H1 (cell line): Measurements from ENCODE around the gene KRT83. TPM values are rescaled to one million over a fixed set of nuclear protein-coding genes. Genes with fewer than 3 reads are reported as not detected.

Source experiments
- CTCF ChIA-PET: fragments of 300-600 bp; sonication (Branson Sonifier 250); formaldehyde crosslinking; loops from one replicate; lab custom pipeline; 2021; ENCODE audit not compliant: partially characterized antibody; lab: Charles Lee
- POLR2A ChIA-PET: fragments of 300-600 bp; sonication (Branson Sonifier 250); formaldehyde crosslinking; loops from one replicate; lab custom pipeline; 2021; ENCODE audit warnings: inconsistent platforms; ENCODE audit not compliant: partially characterized antibody; lab: Charles Lee
- DNase-seq, 2 experiments: peaks; one replicate each; pipeline versions ENCODE4 v3.0.0 to v3.0.0-alpha.2; 2010 to 2022; ENCODE audit warnings: low spot score in 2 of 2, low read depth in 1 of 2, mixed read lengths in 1 of 2
- FAIRE-seq: peaks from 2 replicates; lab custom pipeline; 2011; peaks lifted over from hg19 to GRCh38; lab: Jason Lieb, UNC
- H2AFZ ChIP-seq: 2 replicates; pipeline ENCODE4 v1.8.1; 2012; ENCODE audit warnings: low read length, inconsistent platforms
- H2AK5ac ChIP-seq: 2 replicates; pipeline ENCODE4 v1.6.1; 2013; ENCODE audit warnings: low read depth, low read length
- H2BK120ac ChIP-seq: replicated peaks from 2 replicates; pipeline ENCODE3; 2013; ENCODE audit warnings: low read depth, low read length, inconsistent platforms
- H2BK12ac ChIP-seq: 2 replicates; pipeline ENCODE4 v1.6.1; 2013; ENCODE audit warnings: low read depth, low read length
- H2BK15ac ChIP-seq: 2 replicates; pipeline ENCODE4 v1.6.1; 2013; ENCODE audit warnings: low read length
- H2BK20ac ChIP-seq: 2 replicates; pipeline ENCODE4 v1.6.1; 2013; ENCODE audit warnings: low read length
- H2BK5ac ChIP-seq: 2 replicates; pipeline ENCODE4 v1.6.1; 2013; ENCODE audit warnings: low read depth, low read length
- H3K14ac ChIP-seq: 2 replicates; pipeline ENCODE4 v1.6.1; 2013; ENCODE audit warnings: inconsistent platforms; ENCODE audit not compliant: insufficient read length
- H3K18ac ChIP-seq: 2 replicates; pipeline ENCODE4 v1.6.1; 2013; ENCODE audit warnings: low read length; ENCODE audit errors: extremely low read depth
- H3K23ac ChIP-seq: 2 replicates; pipeline ENCODE4 v1.6.1; 2013; ENCODE audit warnings: inconsistent platforms; ENCODE audit not compliant: insufficient read length
- H3K23me2 ChIP-seq: 2 replicates; pipeline ENCODE4 v1.6.1; 2013; ENCODE audit warnings: low read depth, low read length
- H3K27ac ChIP-seq: 2 replicates; pipeline ENCODE4 v1.6.1; 2011; ENCODE audit warnings: low read depth, low read length, inconsistent platforms
- H3K27me3 ChIP-seq, 4 experiments: replicated peaks in 1 of 4; 1 replicate in 1 of 4; 2 replicates in 3 of 4; pipeline versions ENCODE4 v1.6.1 to v1.8.1; 2011 to 2013; ENCODE audit warnings: low read length in 3 of 4, mild to moderate bottlenecking in 3 of 4, inconsistent platforms in 2 of 4, mixed read lengths in 2 of 4, moderate library complexity in 1 of 4; ENCODE audit not compliant: control insufficient read depth in 3 of 4, insufficient read depth in 3 of 4; ENCODE audit errors: extremely low read depth in 1 of 4
- H3K36me3 ChIP-seq, 4 experiments: 2 replicates each; pipeline versions ENCODE4 v1.6.1 to v1.8.1; 2011 to 2013; ENCODE audit warnings: mild to moderate bottlenecking in 4 of 4, low read length in 3 of 4, moderate library complexity in 2 of 4, control low read depth in 1 of 4, inconsistent platforms in 1 of 4; ENCODE audit not compliant: insufficient read depth in 4 of 4, control insufficient read depth in 2 of 4
- H3K4ac ChIP-seq: replicated peaks from 2 replicates; pipeline ENCODE3; 2013; ENCODE audit warnings: low read length, low read depth, mixed read lengths, inconsistent platforms; ENCODE audit not compliant: insufficient read length
- H3K4me1 ChIP-seq, 4 experiments: replicated peaks in 1 of 4; 1 replicate in 1 of 4; 2 replicates in 3 of 4; pipeline versions ENCODE4 v1.6.1 to v1.8.1; 2011 to 2013; ENCODE audit warnings: low read length in 3 of 4, inconsistent platforms in 2 of 4, mixed read lengths in 1 of 4; ENCODE audit not compliant: insufficient read depth in 4 of 4, control insufficient read depth in 3 of 4
- H3K4me2 ChIP-seq, 2 experiments: 2 replicates each; pipeline versions ENCODE4 v1.6.1 to v1.8.1; 2011 to 2013; ENCODE audit warnings: low read depth in 2 of 2, low read length in 2 of 2, control low read depth in 1 of 2, inconsistent platforms in 1 of 2, mild to moderate bottlenecking in 1 of 2; ENCODE audit not compliant: insufficient read depth in 1 of 2
- H3K4me3 ChIP-seq, 4 experiments: fragments of 200-600, 300-600 bp in 1 of 4; sonication (generic), shearing (Covaris generic), sonication (Bioruptor Twin) in 1 of 4; 2 replicates each; pipeline versions ENCODE4 v1.5.1 to v1.8.1; 2011 to 2016; ENCODE audit warnings: low read length in 4 of 4, low read depth in 3 of 4, control low read depth in 2 of 4, inconsistent platforms in 2 of 4, mild to moderate bottlenecking in 2 of 4, mixed read lengths in 1 of 4, moderate library complexity in 1 of 4; ENCODE audit not compliant: insufficient read depth in 2 of 4; ENCODE audit errors: extremely low read depth in 1 of 4
- H3K56ac ChIP-seq: replicated peaks from 2 replicates; pipeline ENCODE3; 2013; ENCODE audit warnings: low read depth, mild to moderate bottlenecking, mixed read lengths, low read length, inconsistent platforms; ENCODE audit not compliant: insufficient read length
- H3K79me1 ChIP-seq: 2 replicates; pipeline ENCODE4 v1.6.1; 2013; ENCODE audit warnings: low read depth, low read length, control low read depth
- H3K79me2 ChIP-seq, 2 experiments: 2 replicates each; pipeline versions ENCODE4 v1.6.1 to v1.8.1; 2012 to 2013; ENCODE audit warnings: low read length in 2 of 2, mild to moderate bottlenecking in 2 of 2, inconsistent platforms in 1 of 2; ENCODE audit not compliant: insufficient read depth in 2 of 2, control insufficient read depth in 1 of 2
- H3K9ac ChIP-seq, 4 experiments: replicated peaks in 1 of 4; 1 replicate in 1 of 4; 2 replicates in 3 of 4; pipeline versions ENCODE4 v1.6.1 to v1.8.1; 2011 to 2013; ENCODE audit warnings: low read depth in 3 of 4, low read length in 3 of 4, control low read depth in 2 of 4, mild to moderate bottlenecking in 2 of 4, moderate library complexity in 2 of 4, inconsistent platforms in 1 of 4; ENCODE audit errors: extremely low read depth in 1 of 4
- H3K9me3 ChIP-seq, 2 experiments: 2 replicates each; pipeline versions ENCODE4 v1.6.1 to v1.8.1; 2012 to 2013; ENCODE audit warnings: mild to moderate bottlenecking in 2 of 2, moderate library complexity in 2 of 2, control low read depth in 1 of 2, inconsistent platforms in 1 of 2, low read depth in 1 of 2, low read length in 1 of 2, mixed read lengths in 1 of 2; ENCODE audit not compliant: insufficient read depth in 2 of 2
- H4K20me1 ChIP-seq, 2 experiments: replicated peaks in 1 of 2; 2 replicates each; pipeline versions ENCODE3 to v1.8.1; 2011 to 2013; ENCODE audit warnings: inconsistent platforms in 2 of 2, low read length in 2 of 2, mild to moderate bottlenecking in 1 of 2; ENCODE audit not compliant: insufficient read depth in 2 of 2, control insufficient read depth in 1 of 2
- H4K5ac ChIP-seq: 2 replicates; pipeline ENCODE4 v1.6.1; 2013; ENCODE audit warnings: low read length, low read depth, mixed read lengths, inconsistent platforms; ENCODE audit not compliant: insufficient read length
- H4K8ac ChIP-seq: 2 replicates; pipeline ENCODE4 v1.8.0; 2013; ENCODE audit warnings: mild to moderate bottlenecking, moderate library complexity, low read length, inconsistent platforms; ENCODE audit not compliant: insufficient read depth; ENCODE audit errors: extremely low read depth
- H4K91ac ChIP-seq: replicated peaks from 2 replicates; pipeline ENCODE3; 2013; ENCODE audit warnings: low read length, mixed read lengths, inconsistent platforms; ENCODE audit not compliant: insufficient read length
- CBX5 ChIP-seq: fragments of 300-800, 300-1000 bp; sonication (generic); IDR thresholded peaks from 2 replicates; pipeline ENCODE4 v1.7.1; 2016; ENCODE audit warnings: antibody characterized with exemption, low read length, low read depth
- CTBP2 ChIP-seq: IDR thresholded peaks from 2 replicates; pipeline ENCODE4 v1.7.0; 2011; ENCODE audit warnings: borderline replicate concordance, mild to moderate bottlenecking, moderate library complexity, mixed read lengths, low read length; ENCODE audit not compliant: insufficient read depth, insufficient read length
- RFX5 ChIP-seq: IDR thresholded peaks from 2 replicates; pipeline ENCODE4 v1.6.1; 2011; ENCODE audit warnings: low read depth, low read length, improper control_type of control experiment, borderline replicate concordance
- RXRA ChIP-seq: IDR thresholded peaks from 2 replicates; pipeline ENCODE4 v1.6.1; 2011; ENCODE audit warnings: low read depth, mild to moderate bottlenecking, low read length, moderate library complexity; ENCODE audit not compliant: insufficient read depth
- SUZ12 ChIP-seq: fragments of 200-600 bp; sonication (generic); IDR thresholded peaks from 2 replicates; pipeline ENCODE4 v1.6.1; 2012; ENCODE audit warnings: mild to moderate bottlenecking, inconsistent platforms, low read length, moderate library complexity, mixed read lengths
- WGBS, 2 experiments: shearing (Covaris generic) in 1 of 2; methylation state at CpG; one replicate each; pipeline versions ENCODE4 v1.1.6 to v1.1.7; 2013 to 2015; ENCODE audit warnings: low lambda C conversion rate in 2 of 2, mixed read lengths in 2 of 2, inconsistent platforms in 1 of 2, low coverage in 1 of 2, missing lambda C conversion rate in 1 of 2; ENCODE audit not compliant: insufficient replicate concordance in 2 of 2, insufficient coverage in 1 of 2, insufficient read length in 1 of 2; ENCODE audit errors: extremely low coverage in 1 of 2, missing lambda C conversion rate in 1 of 2; 5-methylcytosine and 5-hydroxymethylcytosine counted together
- polyA plus RNA-seq, 7 experiments: library from polyadenylated mRNA; depleted of rRNA in 3 of 7; stranded (reverse) in 5 of 7; unstranded in 2 of 7; fragments of >200 nt in 5 of 7; fragments of 200-250 nt in 2 of 7; gene quantifications; 1 replicate in 5 of 7; 2 replicates in 1 of 7; 4 replicates in 1 of 7; pipeline versions ENCODE4 v1.2.1 to v1.2.3, GENCODE V29; 2011 to 2013; ENCODE audit warnings: missing spikeins in 2 of 7, mixed read lengths in 2 of 7
- total RNA-seq: library from RNA; stranded (reverse); fragmentation: NEBNext Ultra II Directional; extraction: Animal tissue kit (Norgen Biotek cat#: 25700); gene quantifications from 2 replicates; pipeline ENCODE4 v1.2.1, GENCODE V29; 2021

Gene KRT83
- total and polyA plus RNA-seq, 2 of the 8 experiments (the other 6 are each of a cell fraction or from before 2014, with no cell fraction given) = not detected

DNA sequence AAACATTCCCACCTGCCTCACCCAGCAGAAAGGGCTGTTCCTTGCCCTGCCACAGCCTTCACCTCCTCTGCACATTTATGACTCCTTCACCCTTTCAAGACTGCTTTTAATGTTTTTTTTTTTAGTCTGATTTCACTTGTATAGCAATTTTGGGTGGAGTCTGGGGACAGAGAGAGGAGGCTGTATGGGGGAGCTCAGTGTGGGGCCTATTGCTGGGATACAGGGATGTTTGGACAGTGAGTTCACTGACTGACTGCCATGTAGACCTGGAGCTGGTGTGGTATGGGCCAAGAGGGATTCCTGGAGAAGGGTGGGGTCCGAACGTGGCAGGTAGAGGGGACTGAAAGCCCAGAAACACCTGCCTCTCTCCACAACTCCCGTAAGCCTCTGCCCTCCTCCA, 48.0 kb upstream of the KRT83 start:
- FAIRE-seq (no peak), DNase-seq (no peak)
- 90% methylated on average over 3 of the region's 3 CpGs; no CpG with 5 or more reads in 1 of the 2 experiments for WGBS, 2 experiments
- Histone ChIP-seq H2AFZ (no peak overlapping the region), H3K9ac (no peak overlapping the region), H4K8ac (no peak overlapping the region; the same call in 1 of the 2 replicates), H3K79me1 (no peaks in the 10 kb centered on the region), H2BK20ac (no peak overlapping the region), H3K9me3 (no peaks in the 10 kb centered on the region), H4K5ac (no peak overlapping the region), H3K14ac (no peak overlapping the region), H3K79me2 (no peaks in the 10 kb centered on the region), H3K4me3 (no peak overlapping the region), H3K36me3 (no peaks in the 10 kb centered on the region), H3K4me1 (no peaks in the 10 kb centered on the region), H2BK15ac (no peak overlapping the region), H3K4ac (no peak overlapping the region), H4K91ac (no peak overlapping the region), H3K4me2 (no peak overlapping the region), H3K23me2 (no peaks in the 10 kb centered on the region), H3K27me3 (no peaks in the 10 kb centered on the region), H3K56ac (no peak overlapping the region), H2BK12ac (no peak overlapping the region), H4K20me1 (peaks cover 0 to 2% of the 10 kb centered on the region in 2 experiments), H3K23ac (no peak overlapping the region), H3K18ac (no peak overlapping the region), H2BK120ac (no peak overlapping the region), H3K27ac (no peak overlapping the region), H2AK5ac (no peak overlapping the region)
- ChIA-PET POLR2A (interaction anchor here (0.8 kb wide), 1 partner anchor 402 kb away, joined by 3 read pairs; no protein-coding TSS in a partner anchor), CTCF (interaction anchor here (0.8 to 8.6 kb wide), 22 partner anchors 7 to 515 kb away, joined by 3 to 105 read pairs (median 4); partner anchors contain the start of genes KRT83 and KRT84)
- TF ChIP-seq CTBP2 (no peak), RFX5 (no peak), CBX5 (no peak), RXRA (no peak), SUZ12 (no peak)
- TF ChIP-seq, all 59 proteins: peak for 0
- H2BK5ac ChIP-seq = no peak overlapping the region
